HG02571 (cell line): ENCODE data around the gene SDCBP2.
"Not testable (repeated sequence)": the region's sequence is repeated elsewhere in the genome, so short reads cannot be mapped to it uniquely, and the experiment has no call there.

ENCODE experiments used
- ATAC-seq: cut with Tn5 transposase; IDR thresholded peaks from one replicate; pipeline ENCODE4 v1.9.1; 2021; ENCODE audit warnings: mild to moderate bottlenecking, moderate library complexity; ENCODE audit not compliant: unreplicated experiment

Gene SDCBP2

GRCh38 chr20:1360094-1360846, 31.3 kb upstream of the SDCBP2 start:
- no peak for ATAC-seq

- ATAC-seq, result no peak
Measured at GRCh38 chr20:1357921-1358671, 29.2 kb upstream of the SDCBP2 start.

- no peak for ATAC-seq
Measured at GRCh38 chr20:1353956-1354355, 25.0 kb upstream of the SDCBP2 start.

- ATAC-seq, result no peak
Measured at GRCh38 chr20:1346315-1346969, 17.5 kb upstream of the SDCBP2 start.

GRCh38 chr20:1345756-1346093, 16.8 kb upstream of the SDCBP2 start:
- ATAC-seq, result no peak

- ATAC-seq, result no peak
Measured at GRCh38 chr20:1345030-1345755, 16.3 kb upstream of the SDCBP2 start.

- not testable (repeated sequence) for ATAC-seq
Measured at GRCh38 chr20:1343446-1344124, 14.6 kb upstream of the SDCBP2 start.

GRCh38 chr20:1341561-1342265, 12.8 kb upstream of the SDCBP2 start:
- ATAC-seq, result no peak

GRCh38 chr20:1338801-1339200, 9.9 kb upstream of the SDCBP2 start:
- no peak for ATAC-seq

- ATAC-seq, result no peak
Measured at GRCh38 chr20:1338096-1338495, 9.2 kb upstream of the SDCBP2 start.

- no peak for ATAC-seq
Measured at GRCh38 chr20:1337441-1337840, 8.5 kb upstream of the SDCBP2 start.

GRCh38 chr20:1336699-1337367, 7.9 kb upstream of the SDCBP2 start:
- no peak for ATAC-seq

GRCh38 chr20:1335961-1336698, 7.2 kb upstream of the SDCBP2 start:
- no peak for ATAC-seq

- ATAC-seq, result no peak
Measured at GRCh38 chr20:1334761-1335160, 5.8 kb upstream of the SDCBP2 start.

- ATAC-seq, result no peak
Measured at GRCh38 chr20:1334370-1334731, 5.4 kb upstream of the SDCBP2 start.

GRCh38 chr20:1333462-1334369, 4.8 kb upstream of the SDCBP2 start:
- no peak for ATAC-seq

GRCh38 chr20:1332749-1333300, 3.9 kb upstream of the SDCBP2 start:
- ATAC-seq, result no peak
